ENCODE results near the gene RBMX. TPM values are rescaled to one million over a fixed set of nuclear protein-coding genes. Genes with fewer than 3 reads are reported as not detected.
A peak's percentile ranks its signal among the peaks of the same experiment; 100 is the strongest.

Gene RBMX
- total RNA-seq, 1 experiment from 2014 or later, result 414 TPM

GRCh38 chrX:136910565-136911035 lies 30.1 kb upstream of the RBMX start:
- Mint-ChIP-seq H3K9me3 (peaks cover 54 to 62% of the 10 kb centered on the region in 2 experiments), H3K36me3 (ENCODE audit: insufficient read depth in 1 of 3, low read depth in 3 of 3) (peaks cover 0 to 4% (median 0%) of the 10 kb centered on the region in 3 experiments; a peak in 2 of 7 replicates), H3K4me3 (peak overlapping the region; percentile 80 to 91), H3K27ac (peak overlapping the region in 2 of 3 experiments; percentile 95; a peak in 2 of 7 replicates), H3K4me1 (peaks cover 2 to 8% of the 10 kb centered on the region in 2 experiments; a peak in 2 of 4 replicates), H3K27me3 (ENCODE audit: low read depth) (no peaks in the 10 kb centered on the region; the same call in 1 of the 2 replicates)
- TF ChIP-seq, protein P1, sequence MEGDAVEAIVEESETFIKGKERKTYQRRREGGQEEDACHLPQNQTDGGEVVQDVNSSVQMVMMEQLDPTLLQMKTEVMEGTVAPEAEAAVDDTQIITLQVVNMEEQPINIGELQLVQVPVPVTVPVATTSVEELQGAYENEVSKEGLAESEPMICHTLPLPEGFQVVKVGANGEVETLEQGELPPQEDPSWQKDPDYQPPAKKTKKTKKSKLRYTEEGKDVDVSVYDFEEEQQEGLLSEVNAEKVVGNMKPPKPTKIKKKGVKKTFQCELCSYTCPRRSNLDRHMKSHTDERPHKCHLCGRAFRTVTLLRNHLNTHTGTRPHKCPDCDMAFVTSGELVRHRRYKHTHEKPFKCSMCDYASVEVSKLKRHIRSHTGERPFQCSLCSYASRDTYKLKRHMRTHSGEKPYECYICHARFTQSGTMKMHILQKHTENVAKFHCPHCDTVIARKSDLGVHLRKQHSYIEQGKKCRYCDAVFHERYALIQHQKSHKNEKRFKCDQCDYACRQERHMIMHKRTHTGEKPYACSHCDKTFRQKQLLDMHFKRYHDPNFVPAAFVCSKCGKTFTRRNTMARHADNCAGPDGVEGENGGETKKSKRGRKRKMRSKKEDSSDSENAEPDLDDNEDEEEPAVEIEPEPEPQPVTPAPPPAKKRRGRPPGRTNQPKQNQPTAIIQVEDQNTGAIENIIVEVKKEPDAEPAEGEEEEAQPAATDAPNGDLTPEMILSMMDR (conservative IDR thresholded peaks at IDR 0.05), result no peak
- no peak overlapping the region for H2BK5ac ChIP-seq (ENCODE audit: insufficient read length, low read length)
- H3K79me1 ChIP-seq (ENCODE audit: insufficient read depth, low read depth, low read length, poor library complexity, severe bottlenecking), result no peaks in the 10 kb centered on the region
- no peak overlapping the region for H2BK20ac ChIP-seq (ENCODE audit: low read depth, low read length, poor library complexity, severe bottlenecking)
- no peak overlapping the region for H2AK5ac ChIP-seq (ENCODE audit: insufficient read length, low read length)
- no CpG with 5 or more reads among the region's 4 CpGs for WGBS (ENCODE audit: extremely low coverage, insufficient read length, low lambda C conversion rate)
- no peak overlapping the region for H2BK15ac ChIP-seq (ENCODE audit: low read depth, low read length)
- no peak for DNase-seq
- peaks cover 14% of the 10 kb centered on the region for H3K9me3 ChIP-seq (ENCODE audit: control insufficient read depth, low read depth, low read length)
- H2AFZ ChIP-seq (ENCODE audit: low read length), result peak overlapping the region; percentile 43
- no peak overlapping the region for H4K8ac ChIP-seq (replicated peaks; ENCODE audit: insufficient read length, low read depth, low read length)
- H3K56ac ChIP-seq (ENCODE audit: insufficient read length, low read depth, low read length), result no peak overlapping the region
- no peak overlapping the region for H3K14ac ChIP-seq (ENCODE audit: insufficient read depth, low read length)
- no peak overlapping the region for H4K91ac ChIP-seq (ENCODE audit: insufficient read length, low read depth, low read length)
- H3K9ac ChIP-seq (ENCODE audit: extremely low read depth, insufficient read length, low read length), result no peak overlapping the region
- peaks cover 4% of the 10 kb centered on the region for H3K23me2 ChIP-seq (ENCODE audit: insufficient read length, low read depth, low read length, poor library complexity, severe bottlenecking)
- no peak overlapping the region for H3K18ac ChIP-seq (ENCODE audit: insufficient read length, low read depth, low read length)
- no peaks in the 10 kb centered on the region for H3K79me2 ChIP-seq (ENCODE audit: insufficient read depth, low read length)
- H3K4me1 ChIP-seq (ENCODE audit: insufficient read depth, low read length), result no peaks in the 10 kb centered on the region; the same call in 1 of the 2 replicates
- no peak overlapping the region for H3T11ph ChIP-seq (ENCODE audit: low read length)
- H2BK120ac ChIP-seq (ENCODE audit: low read depth, low read length, poor library complexity, severe bottlenecking), result no peak overlapping the region
- no peak overlapping the region for H3K4ac ChIP-seq (ENCODE audit: low read depth, low read length)
- H3K27ac ChIP-seq (ENCODE audit: insufficient read length, low read depth, low read length), result no peak overlapping the region
- no peak overlapping the region for H4K5ac ChIP-seq (ENCODE audit: insufficient read length, low read depth, low read length)
- H4K20me1 ChIP-seq (ENCODE audit: control insufficient read depth, insufficient read depth, insufficient read length), result no peaks in the 10 kb centered on the region
- no peak overlapping the region for H2BK12ac ChIP-seq (ENCODE audit: insufficient read length, low read depth, low read length)
- no peak overlapping the region for H3K23ac ChIP-seq (ENCODE audit: insufficient read length, low read depth, low read length)
- peak overlapping the region; percentile 52 for H3K4me2 ChIP-seq (ENCODE audit: insufficient read depth, insufficient read length, low read length)
- H3K27me3 ChIP-seq (ENCODE audit: insufficient read depth, low read length), result no peaks in the 10 kb centered on the region
